H4 (cell line): ENCODE measurements around the gene CEP85. TPM values are rescaled to one million over a fixed set of nuclear protein-coding genes. Genes with fewer than 3 reads are reported as not detected.

Experiments used
- DNase-seq: peaks from one replicate; pipeline ENCODE4 v3.0.0-alpha.2; 2015; ENCODE audit warnings: low spot score
- total RNA-seq: library from RNA; depleted of rRNA; stranded (reverse); fragments of >200 nt; shearing (Covaris generic); gene quantifications from 2 replicates; pipeline ENCODE4 v1.2.3, GENCODE V29; 2014

Gene CEP85
- total RNA-seq, 1 experiment from 2014 or later: 18.1 TPM

GRCh38 chr1:26277719-26278118 lies 43.7 kb downstream of the CEP85 start:
- DNase-seq: no peak

GRCh38 chr1:26278303-26278702 lies 44.3 kb downstream of the CEP85 start:
- DNase-seq: no peak

- no peak for DNase-seq
Measured at GRCh38 chr1:26278724-26279455, 44.9 kb downstream of the CEP85 start.

DNA sequence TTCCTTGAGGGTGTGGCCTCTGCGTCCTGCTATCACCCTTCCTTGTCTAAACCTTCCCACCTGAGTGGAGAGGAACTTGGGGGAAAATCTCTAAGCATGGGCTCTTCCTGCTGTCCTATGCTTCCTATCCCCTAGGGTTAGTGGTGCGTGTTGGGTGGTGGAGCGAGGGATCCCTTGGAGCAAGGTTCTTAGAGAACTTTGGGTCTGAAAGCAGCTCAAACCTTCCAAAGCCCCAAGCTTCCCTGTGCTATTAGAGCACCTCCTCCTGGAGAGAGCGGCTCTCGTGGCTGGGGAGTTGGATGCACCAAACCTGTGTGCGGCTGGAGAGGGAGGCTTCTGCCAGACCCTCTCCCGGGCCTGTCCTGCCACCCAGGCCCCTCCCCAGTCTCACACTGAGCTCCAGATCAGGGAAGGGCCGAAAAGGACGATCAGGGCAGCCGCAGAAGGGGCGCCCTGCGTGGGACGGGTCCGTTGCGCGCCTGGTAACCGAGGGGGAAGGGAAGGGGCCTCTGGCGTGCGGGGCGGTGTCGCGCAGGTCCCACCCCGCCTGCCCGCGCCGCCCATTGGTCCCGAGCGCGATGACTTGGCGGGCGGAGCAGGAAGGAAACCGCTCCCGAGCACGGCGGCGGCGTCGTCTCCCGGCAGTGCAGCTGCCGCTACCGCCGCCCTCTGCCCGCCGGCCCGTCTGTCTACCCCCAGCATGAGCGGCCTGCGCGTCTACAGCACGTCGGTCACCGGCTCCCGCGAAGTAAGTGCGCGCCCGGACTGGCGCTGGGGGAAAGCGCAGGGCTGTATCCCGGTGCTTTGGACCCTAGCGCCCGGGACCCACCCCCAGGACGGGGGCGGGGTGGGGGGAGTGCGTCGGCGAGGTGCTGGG lies 45.7 kb downstream of the CEP85 start, which contains the start of gene SH3BGRL3:
SH3BGRL3 (plus strand) TSS at position 631 of the 877 bp plus-strand sequence; CDS start at position 701, 70 bp downstream.
- peak; percentile 77 for DNase-seq

GRCh38 chr1:26280333-26281042 lies 46.5 kb downstream of the CEP85 start:
- peak; percentile 44 for DNase-seq

GRCh38 chr1:26281091-26281958 lies 47.3 kb downstream of the CEP85 start:
- DNase-seq: no peak

DNA sequence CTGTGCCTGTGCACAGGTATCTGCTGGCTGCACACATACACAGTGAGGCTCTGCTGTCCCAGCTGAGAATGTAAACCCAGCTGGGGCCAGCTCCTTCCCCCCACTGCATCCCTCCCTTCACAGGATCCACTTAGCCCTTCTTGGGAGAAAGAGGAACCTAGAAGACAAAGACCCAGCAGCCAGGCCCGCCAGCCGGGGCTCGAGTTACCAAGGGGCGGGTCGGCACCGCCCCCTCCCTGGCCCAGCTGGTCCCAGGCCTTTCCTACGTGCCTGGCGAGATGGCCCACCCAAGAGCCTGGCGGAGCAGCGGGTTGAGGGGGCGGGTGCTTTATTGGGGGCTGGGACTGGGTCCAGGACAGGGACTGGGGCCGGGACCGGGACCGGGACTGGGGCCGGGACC lies 48.0 kb downstream of the CEP85 start:
- DNase-seq: no peak

GRCh38 chr1:26282401-26282918 lies 48.5 kb downstream of the CEP85 start:
- no peak for DNase-seq

DNA sequence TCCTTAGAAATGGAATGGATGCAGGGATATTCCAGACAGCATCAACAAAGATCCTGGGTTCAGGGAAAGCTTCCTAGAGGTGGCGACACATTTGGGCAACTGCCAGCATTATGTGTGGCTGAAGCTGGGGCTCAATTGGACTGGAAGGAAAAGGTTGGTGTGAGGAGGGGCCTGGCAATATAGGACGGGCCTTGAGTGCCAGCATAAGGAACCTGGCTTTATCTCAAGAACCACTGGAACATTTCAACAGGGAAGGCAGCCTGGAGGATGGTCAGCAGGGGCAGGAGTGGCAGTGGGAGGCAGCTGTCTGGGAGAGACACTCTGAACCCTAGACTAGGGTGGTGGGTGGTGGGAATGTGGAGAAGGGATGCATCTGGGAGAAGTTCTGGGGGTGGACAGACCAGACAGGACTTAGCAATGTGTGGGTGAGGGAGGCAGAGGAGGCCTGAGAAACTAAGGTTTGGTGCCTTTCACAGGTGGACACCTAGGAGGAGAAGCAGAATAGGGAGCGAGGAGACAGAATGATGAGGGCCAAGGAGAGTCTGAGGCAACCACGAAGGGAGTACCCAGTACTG lies 49.4 kb downstream of the CEP85 start:
- no peak for DNase-seq

DNA sequence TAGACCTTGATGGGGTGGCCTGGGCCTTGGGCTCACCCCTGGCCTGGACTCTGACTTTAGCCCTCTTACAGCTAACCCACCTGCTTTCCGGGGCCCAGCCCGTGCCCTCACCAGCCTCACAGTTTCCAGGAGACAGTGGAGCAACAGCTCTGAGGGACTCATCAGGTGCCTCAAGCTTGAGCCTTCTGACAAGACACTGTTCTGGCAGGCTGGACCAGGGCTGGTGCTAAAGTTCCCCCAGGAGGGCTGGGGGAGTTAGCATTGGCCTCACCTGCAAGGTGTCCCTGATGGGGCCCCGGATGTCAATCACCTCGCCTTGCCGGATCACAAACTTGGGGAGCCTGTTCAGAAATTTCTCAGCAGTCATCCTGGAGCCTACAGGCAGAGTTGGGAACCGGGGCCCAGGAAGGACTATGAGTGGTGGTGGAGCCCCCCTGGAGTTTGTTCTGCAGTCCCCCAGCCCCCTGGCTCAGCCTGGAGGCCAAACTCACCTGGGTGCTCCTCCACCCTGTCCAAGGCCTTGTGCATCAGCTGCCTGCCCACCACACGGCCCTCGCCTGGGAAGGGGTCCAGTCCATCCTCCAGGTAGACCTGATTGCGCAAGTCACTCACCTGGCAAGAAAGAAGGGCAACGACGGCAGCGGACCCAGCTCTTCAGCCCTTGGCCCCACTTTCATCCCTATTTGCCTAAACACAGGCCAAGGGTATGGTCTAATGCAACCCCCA lies 50.0 kb downstream of the CEP85 start:
- no peak for DNase-seq

- peak; percentile 97 for DNase-seq
Measured at GRCh38 chr1:26284597-26285347, 50.8 kb downstream of the CEP85 start.

- DNase-seq: no peak
Measured at GRCh38 chr1:26285366-26286063, 51.5 kb downstream of the CEP85 start.

- no peak for DNase-seq
Measured at GRCh38 chr1:26286064-26286416, 52.0 kb downstream of the CEP85 start.

- no peak for DNase-seq
Measured at GRCh38 chr1:26287033-26287711, 53.2 kb downstream of the CEP85 start.

- DNase-seq: no peak
Measured at GRCh38 chr1:26287811-26288210, 53.8 kb downstream of the CEP85 start.

DNA sequence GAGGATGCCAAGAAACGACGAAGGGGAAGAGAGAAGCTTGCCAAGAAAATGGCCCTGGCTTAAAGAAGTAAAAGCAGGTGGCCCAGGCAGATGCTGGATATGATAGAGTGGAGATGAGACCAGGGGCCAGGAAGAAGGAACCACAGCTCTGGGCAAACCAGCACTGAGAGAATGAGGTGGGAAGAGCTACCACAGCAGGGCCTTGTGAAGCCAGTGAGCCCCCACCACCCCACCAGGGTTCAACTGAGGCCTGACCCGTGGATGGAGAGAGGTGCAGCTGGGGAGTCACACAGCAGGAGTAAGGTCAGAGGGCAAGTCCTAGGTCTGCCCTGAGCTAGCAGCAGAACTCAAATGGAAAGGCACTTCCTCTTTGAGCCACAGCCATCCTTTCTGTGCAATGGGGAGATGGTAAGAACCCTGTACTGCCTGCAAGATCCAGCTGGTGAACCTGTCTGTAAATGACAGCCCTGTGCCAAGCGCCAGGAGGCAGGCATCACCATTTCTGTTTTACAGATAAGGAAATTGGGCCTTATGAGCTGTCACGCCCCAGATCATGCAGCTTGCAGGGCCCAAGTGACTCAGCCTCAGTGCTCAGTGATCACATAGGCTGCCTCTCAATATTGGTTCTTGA lies 54.4 kb downstream of the CEP85 start:
- DNase-seq: no peak
